GDM1 (cell line): ENCODE measurements around the gene CCBE1.
"Not testable (repeated sequence)": the region's sequence is repeated elsewhere in the genome, so short reads cannot be mapped to it uniquely, and the experiment has no call there.

Source experiments
- DNase-seq: peaks from one replicate; lab custom pipeline; 2025; lab: John Stamatoyannopoulos, UW

The CCBE1 gene

GRCh38 chr18:59681521-59682004 lies 15.7 kb downstream of the CCBE1 start:
- DNase-seq: no peak

- DNase-seq: no peak
These were observed 16.2 kb downstream of the CCBE1 start for GRCh38 chr18:59681051-59681450.

- DNase-seq: no peak
These were observed 21.9 kb downstream of the CCBE1 start for GRCh38 chr18:59675346-59675745.

GRCh38 chr18:59674903-59675270 lies 22.3 kb downstream of the CCBE1 start:
- no peak for DNase-seq

- DNase-seq: no peak
These were observed 22.9 kb downstream of the CCBE1 start for GRCh38 chr18:59674186-59674902.

GRCh38 chr18:59672235-59672711 lies 24.9 kb downstream of the CCBE1 start:
- no peak for DNase-seq

- DNase-seq: no peak
These were observed 25.7 kb downstream of the CCBE1 start for GRCh38 chr18:59671551-59671950.

GRCh38 chr18:59669872-59670657 lies 27.2 kb downstream of the CCBE1 start:
- no peak for DNase-seq

GRCh38 chr18:59667488-59667887 lies 29.7 kb downstream of the CCBE1 start:
- no peak for DNase-seq

- not testable (repeated sequence) for DNase-seq
These were observed 31.2 kb downstream of the CCBE1 start for GRCh38 chr18:59666007-59666402.

GRCh38 chr18:59665057-59666006 lies 31.9 kb downstream of the CCBE1 start:
- DNase-seq: no peak

GRCh38 chr18:59664329-59664728 lies 32.9 kb downstream of the CCBE1 start:
- no peak for DNase-seq

GRCh38 chr18:59663096-59663495 lies 34.1 kb downstream of the CCBE1 start:
- no peak for DNase-seq

GRCh38 chr18:59661891-59662701 lies 35.1 kb downstream of the CCBE1 start:
- no peak for DNase-seq

- no peak for DNase-seq
These were observed 36.2 kb downstream of the CCBE1 start for GRCh38 chr18:59660786-59661743.

- DNase-seq: no peak
These were observed 36.9 kb downstream of the CCBE1 start for GRCh38 chr18:59660366-59660765.

- DNase-seq: no peak
These were observed 37.6 kb downstream of the CCBE1 start for GRCh38 chr18:59659508-59660170.

- no peak for DNase-seq
These were observed 38.3 kb downstream of the CCBE1 start for GRCh38 chr18:59658941-59659340.

GRCh38 chr18:59657012-59657411 lies 40.2 kb downstream of the CCBE1 start:
- DNase-seq: no peak
